Small intestine (tissue), 7 donors: ENCODE measurements around the gene KCND1. TPM values are rescaled to one million over a fixed set of nuclear protein-coding genes. Genes with fewer than 3 reads are reported as not detected.

Experiments used
- DNase-seq, 2 donors: peaks; one replicate each; pipeline versions ENCODE4 v3.0.0 to v3.0.0-alpha.2; 2013
- FAIRE-seq: peaks from 2 replicates; lab custom pipeline; 2012; peaks lifted over from hg19 to GRCh38; lab: Jason Lieb, UNC
- H3K27ac ChIP-seq, 3 donors: one replicate each; pipeline ENCODE4 v1.5.1; 2013; ENCODE audit warnings: low read length in 2 of 3, mild to moderate bottlenecking in 2 of 3, control low read depth in 1 of 3, inconsistent platforms in 1 of 3, low read depth in 1 of 3, moderate library complexity in 1 of 3
- H3K27me3 ChIP-seq, 3 donors: one replicate each; pipeline ENCODE4 v1.6.1; 2013; ENCODE audit warnings: low read length in 3 of 3, inconsistent platforms in 1 of 3; ENCODE audit not compliant: control insufficient read depth in 3 of 3, insufficient read depth in 3 of 3
- H3K36me3 ChIP-seq, 3 donors: one replicate each; pipeline ENCODE4 v1.6.1; 2013; ENCODE audit warnings: low read length in 3 of 3, inconsistent platforms in 1 of 3, low read depth in 1 of 3, mild to moderate bottlenecking in 1 of 3, moderate library complexity in 1 of 3; ENCODE audit not compliant: control insufficient read depth in 3 of 3, insufficient read depth in 2 of 3
- H3K4me1 ChIP-seq, 3 donors: one replicate each; pipeline ENCODE4 v1.6.1; 2013; ENCODE audit warnings: low read length in 2 of 3, inconsistent platforms in 1 of 3, low read depth in 1 of 3, mild to moderate bottlenecking in 1 of 3, moderate library complexity in 1 of 3; ENCODE audit not compliant: control insufficient read depth in 3 of 3, insufficient read depth in 2 of 3
- H3K4me3 ChIP-seq, 3 donors: one replicate each; pipeline ENCODE4 v1.5.1; 2013; ENCODE audit warnings: low read length in 3 of 3, control low read depth in 1 of 3, inconsistent platforms in 1 of 3, low read depth in 1 of 3, mild to moderate bottlenecking in 1 of 3, moderate library complexity in 1 of 3
- H3K9me3 ChIP-seq, 2 donors: one replicate each; pipeline ENCODE4 v1.6.1; 2013; ENCODE audit warnings: low read depth in 1 of 2, low read length in 1 of 2; ENCODE audit not compliant: control insufficient read depth in 2 of 2, insufficient read depth in 1 of 2
- WGBS, 3 donors: extraction: QIAGEN DNeasy Blood & Tissue Kit; methylation state at CpG; one replicate each; pipeline ENCODE4 v1.1.7; 2013; 5-methylcytosine and 5-hydroxymethylcytosine counted together
- polyA plus RNA-seq, 4 donors: library from polyadenylated mRNA; stranded (reverse) in 3 of 4; unstranded in 1 of 4; fragments of 200-250 nt in 3 of 4; fragments of 120-200 nt in 1 of 4; gene quantifications; one replicate each; pipeline versions ENCODE4 v1.2.1 to v1.2.3, GENCODE V29; 2013
- donor health status: healthy with polysubstance abuse.
- donor health status: control.
- donor health status: control.
- donor health status: Bipolar disorder and iron deficiency.
- donor health status: healthy.

The KCND1 gene
- polyA plus RNA-seq, 4 donors: 0.27 to 1.7 (median 0.78) TPM

- peaks cover 0 to 4% (median 0%) of the 10 kb centered on the region in 3 donors for H3K4me1 ChIP-seq
- H3K4me3 ChIP-seq: no peak overlapping the region
- FAIRE-seq (no peak), DNase-seq (no peak)
- no peaks in the 10 kb centered on the region for H3K9me3 ChIP-seq
- peaks cover 0 to 21% (median 0%) of the 10 kb centered on the region in 3 donors for H3K36me3 ChIP-seq
- 85 to 91% (median 87%) methylated on average over 5 of the region's 5 CpGs for WGBS, 3 donors
- H3K27me3 ChIP-seq: no peaks in the 10 kb centered on the region
- H3K27ac ChIP-seq: no peak overlapping the region
These were observed 27.4 kb upstream of the KCND1 start for GRCh38 chrX:48999030-48999429.

DNA sequence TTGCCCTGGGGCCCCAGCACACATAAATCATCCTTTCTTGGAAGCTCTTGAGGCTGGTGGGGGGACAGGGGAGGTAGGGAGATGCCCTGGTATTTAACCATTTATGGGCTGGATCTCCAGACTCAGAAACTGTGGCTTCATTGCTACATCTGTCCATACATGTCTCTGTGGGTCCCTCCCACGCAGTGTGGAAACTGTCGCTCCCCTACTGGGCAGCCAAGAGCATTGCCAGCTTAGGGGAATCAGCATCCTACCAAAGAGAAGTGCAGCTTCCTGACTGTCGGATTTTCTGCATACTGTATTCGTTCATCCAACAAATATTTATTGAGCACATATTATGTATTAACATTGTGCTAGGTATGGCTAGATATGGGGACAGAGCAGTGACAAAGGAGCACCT is 26.7 kb upstream of the KCND1 start:
- DNase-seq (no peak), FAIRE-seq (no peak)
- no peak overlapping the region for H3K27ac ChIP-seq
- WGBS, 3 donors: 89 to 92% (median 90%) methylated on average over 4 of the region's 4 CpGs
- H3K4me1 ChIP-seq: peaks cover 0 to 4% (median 0%) of the 10 kb centered on the region in 3 donors
- H3K27me3 ChIP-seq: no peaks in the 10 kb centered on the region
- H3K36me3 ChIP-seq: peaks cover 0 to 23% (median 0%) of the 10 kb centered on the region in 3 donors
- no peak overlapping the region for H3K4me3 ChIP-seq
- no peaks in the 10 kb centered on the region for H3K9me3 ChIP-seq

DNA sequence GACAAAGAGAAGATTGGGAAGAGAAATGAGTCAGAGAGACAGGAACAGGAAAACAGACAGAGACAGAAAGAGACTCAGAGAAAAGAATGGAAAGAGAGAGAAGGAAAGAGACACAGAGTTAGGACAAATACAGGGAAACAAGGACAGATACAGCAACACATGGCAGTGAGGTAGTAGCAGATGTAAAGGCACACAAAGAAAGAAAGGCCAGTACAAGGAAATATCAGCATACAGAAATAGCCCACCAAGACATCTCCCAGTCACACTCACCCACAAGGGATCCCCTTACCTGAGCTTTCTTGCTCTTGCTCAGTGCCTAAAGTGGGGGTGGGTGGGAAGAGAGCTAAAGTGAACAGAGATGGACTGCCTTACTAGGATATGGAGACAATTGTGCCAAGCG is 26.2 kb upstream of the KCND1 start:
- peaks cover 0 to 4% (median 0%) of the 10 kb centered on the region in 3 donors for H3K4me1 ChIP-seq
- FAIRE-seq (no peak), DNase-seq (no peak)
- H3K27me3 ChIP-seq: no peaks in the 10 kb centered on the region
- 50 to 83% (median 76%) methylated on average over 1 of the region's 1 CpG for whole genome bisulfite sequencing, 3 donors
- peaks cover 0 to 27% (median 0%) of the 10 kb centered on the region in 3 donors for H3K36me3 ChIP-seq
- H3K4me3 ChIP-seq: no peak overlapping the region
- H3K27ac ChIP-seq: no peak overlapping the region
- H3K9me3 ChIP-seq: no peaks in the 10 kb centered on the region

GRCh38 chrX:48997455-48997854 is 25.8 kb upstream of the KCND1 start:
- H3K27ac ChIP-seq: no peak overlapping the region
- FAIRE-seq (no peak), DNase-seq (no peak)
- 81 to 94% (median 89%) methylated on average over 3 of the region's 3 CpGs for WGBS, 3 donors
- H3K36me3 ChIP-seq: peaks cover 0 to 29% (median 0%) of the 10 kb centered on the region in 3 donors
- H3K27me3 ChIP-seq: no peaks in the 10 kb centered on the region
- no peaks in the 10 kb centered on the region for H3K9me3 ChIP-seq
- H3K4me3 ChIP-seq: no peak overlapping the region
- peaks cover 0 to 4% (median 0%) of the 10 kb centered on the region in 3 donors for H3K4me1 ChIP-seq

GRCh38 chrX:48996969-48997368 is 25.3 kb upstream of the KCND1 start:
- WGBS, 3 donors: 71 to 85% (median 76%) methylated on average over 5 to 6 of the region's 6 CpGs
- no peaks in the 10 kb centered on the region for H3K9me3 ChIP-seq
- H3K27me3 ChIP-seq: no peaks in the 10 kb centered on the region
- DNase-seq: no peak
- FAIRE-seq: no peak
- no peak overlapping the region for H3K27ac ChIP-seq
- no peak overlapping the region for H3K4me3 ChIP-seq
- H3K4me1 ChIP-seq: peaks cover 0 to 4% (median 0%) of the 10 kb centered on the region in 3 donors
- H3K36me3 ChIP-seq: peaks cover 0 to 32% (median 0%) of the 10 kb centered on the region in 3 donors

DNA sequence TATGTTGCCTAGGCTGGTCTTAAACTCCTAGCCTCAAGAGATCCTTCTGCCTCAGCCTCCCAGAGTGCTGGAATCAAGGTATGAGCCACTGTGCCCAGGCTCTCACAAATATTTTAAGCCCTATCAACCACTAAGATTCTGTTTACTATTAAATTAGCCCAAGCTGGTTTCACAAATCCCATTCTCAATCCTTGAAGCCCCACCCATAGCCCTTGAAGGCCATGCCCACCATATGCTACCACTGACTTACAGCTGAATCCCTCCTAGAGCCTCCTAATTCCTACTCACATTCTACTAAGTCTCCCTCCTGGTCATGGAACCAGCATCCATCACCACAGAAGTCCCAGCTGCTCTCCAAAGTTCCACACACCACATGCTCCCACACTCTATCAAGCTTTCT is 20.7 kb upstream of the KCND1 start:
- Histone ChIP-seq H3K27me3 (no peaks in the 10 kb centered on the region), H3K9me3 (no peaks in the 10 kb centered on the region), H3K27ac (no peak overlapping the region), H3K4me1 (no peaks in the 10 kb centered on the region), H3K4me3 (no peak overlapping the region), H3K36me3 (peaks cover 0 to 56% (median 11%) of the 10 kb centered on the region in 3 donors)
- DNase-seq (no peak), FAIRE-seq (no peak)

DNA sequence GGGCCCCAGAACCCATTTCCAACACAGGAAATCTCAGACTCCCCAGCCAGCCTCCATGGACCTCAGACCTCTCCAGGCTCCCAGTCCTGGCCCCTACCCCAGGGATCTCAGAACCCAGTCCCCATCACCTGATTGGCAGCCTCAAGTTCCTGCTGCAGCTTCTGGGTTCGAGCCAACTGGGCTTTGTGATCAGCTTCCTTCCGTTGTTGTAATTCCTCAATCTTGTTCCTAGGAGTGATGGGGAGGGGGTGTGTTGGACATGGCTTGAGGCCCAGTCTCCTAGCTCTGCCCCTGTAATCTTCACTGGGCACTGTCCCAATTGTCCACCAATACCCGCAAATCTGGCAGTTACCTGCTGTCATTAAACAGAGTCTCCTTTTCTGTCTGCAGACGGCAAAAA is 17.8 kb upstream of the KCND1 start:
- WGBS, 3 donors: 81 to 86% (median 81%) methylated on average over 4 of the region's 4 CpGs
- Histone ChIP-seq H3K36me3 (peaks cover 0 to 51% (median 11%) of the 10 kb centered on the region in 3 donors), H3K4me3 (no peak overlapping the region), H3K27ac (no peak overlapping the region), H3K9me3 (no peaks in the 10 kb centered on the region), H3K27me3 (no peaks in the 10 kb centered on the region), H3K4me1 (no peaks in the 10 kb centered on the region)
- DNase-seq (no peak), FAIRE-seq (no peak)

- H3K27me3 ChIP-seq: no peaks in the 10 kb centered on the region
- FAIRE-seq (no peak), DNase-seq (no peak)
- no peak overlapping the region for H3K4me3 ChIP-seq
- WGBS, 3 donors: 73 to 80% (median 74%) methylated on average over 3 of the region's 3 CpGs
- H3K9me3 ChIP-seq: no peaks in the 10 kb centered on the region
- H3K27ac ChIP-seq: no peak overlapping the region
- peaks cover 4 to 48% (median 4%) of the 10 kb centered on the region in 3 donors for H3K36me3 ChIP-seq
- no peaks in the 10 kb centered on the region for H3K4me1 ChIP-seq
These were observed 12.3 kb upstream of the KCND1 start for GRCh38 chrX:48983896-48984295.

GRCh38 chrX:48983081-48983480 is 11.4 kb upstream of the KCND1 start:
- WGBS, 3 donors: 88 to 92% (median 92%) methylated on average over 15 to 17 of the region's 17 CpGs
- H3K27ac ChIP-seq: no peak overlapping the region
- no peaks in the 10 kb centered on the region for H3K27me3 ChIP-seq
- peaks cover 4 to 44% (median 8%) of the 10 kb centered on the region in 3 donors for H3K36me3 ChIP-seq
- no peaks in the 10 kb centered on the region for H3K4me1 ChIP-seq
- DNase-seq (no peak), FAIRE-seq (no peak)
- no peaks in the 10 kb centered on the region for H3K9me3 ChIP-seq
- H3K4me3 ChIP-seq: no peak overlapping the region
